GM19324 (cell line): Measurements from ENCODE around the gene APBA3.

Experiments used
- ATAC-seq: cut with Tn5 transposase; IDR thresholded peaks from one replicate; pipeline ENCODE4 v1.9.1; 2021; ENCODE audit warnings: mild to moderate bottlenecking, moderate library complexity; ENCODE audit not compliant: unreplicated experiment, low FRiP score

The APBA3 gene

GRCh38 chr19:3788996-3789778 lies 27.7 kb upstream of the APBA3 start:
- ATAC-seq, result no peak

GRCh38 chr19:3785938-3786824 lies 24.7 kb upstream of the APBA3 start, which contains the start of gene MATK:
Gene MATK, minus strand, starts transcription at chr19:3786381. Its CDS starts 1,246 bp downstream, at chr19:3785135.
- ATAC-seq, result no peak

GRCh38 chr19:3785451-3785937 lies 24.0 kb upstream of the APBA3 start:
- ATAC-seq, result no peak

- ATAC-seq, result no peak
Measured at GRCh38 chr19:3784607-3785450, 23.3 kb upstream of the APBA3 start.

GRCh38 chr19:3783660-3784584 lies 22.4 kb upstream of the APBA3 start:
- ATAC-seq, result no peak

GRCh38 chr19:3782903-3783302 lies 21.4 kb upstream of the APBA3 start:
- ATAC-seq, result no peak

- no peak for ATAC-seq
Measured at GRCh38 chr19:3782330-3782729, 20.8 kb upstream of the APBA3 start.

- no peak for ATAC-seq
Measured at GRCh38 chr19:3781603-3782002, 20.1 kb upstream of the APBA3 start.

GRCh38 chr19:3780786-3781304 lies 19.4 kb upstream of the APBA3 start:
- ATAC-seq, result no peak

GRCh38 chr19:3778899-3779723 lies 17.6 kb upstream of the APBA3 start:
- no peak for ATAC-seq

- ATAC-seq, result no peak
Measured at GRCh38 chr19:3778104-3778867, 16.8 kb upstream of the APBA3 start.

GRCh38 chr19:3776479-3777040 lies 15.1 kb upstream of the APBA3 start:
- ATAC-seq, result no peak

- no peak for ATAC-seq
Measured at GRCh38 chr19:3775831-3776230, 14.3 kb upstream of the APBA3 start.

- no peak for ATAC-seq
Measured at GRCh38 chr19:3775374-3775711, 13.9 kb upstream of the APBA3 start.

- no peak for ATAC-seq
Measured at GRCh38 chr19:3774621-3775373, 13.3 kb upstream of the APBA3 start.

- no peak for ATAC-seq
Measured at GRCh38 chr19:3773814-3774515, 12.5 kb upstream of the APBA3 start.
